Caco-2 (cell line): ENCODE results near the gene MYH6. TPM values are rescaled to one million over a fixed set of nuclear protein-coding genes. Genes with fewer than 3 reads are reported as not detected.

ENCODE experiments used
- BruUV-seq: library from RNA; stranded (reverse); fragments of 400-500 nt; replicated peaks from 2 replicates; lab custom pipeline; 2021; lab: Mats Ljungman, UMichigan
- CTCF ChIA-PET: fragments of 300-600 bp; sonication (Branson Sonifier 250); formaldehyde crosslinking; loops from one replicate; lab custom pipeline; 2022; ENCODE audit warnings: antibody characterized with exemption; lab: Charles Lee
- POLR2A ChIA-PET: fragments of 300-600 bp; sonication (Branson Sonifier 250); formaldehyde crosslinking; loops from one replicate; lab custom pipeline; 2022; ENCODE audit warnings: antibody characterized with exemption; lab: Charles Lee
- DNase-seq, 2 experiments: peaks; one replicate each; pipeline versions ENCODE4 v3.0.0 to v3.0.0-alpha.2; 2020 to 2022
- H3K27me3 ChIP-seq: replicated peaks from 2 replicates; pipeline ENCODE4 v1.6.0; 2011; ENCODE audit warnings: low read length; ENCODE audit not compliant: control insufficient read depth, insufficient read depth
- H3K36me3 ChIP-seq: 2 replicates; pipeline ENCODE4 v1.5.1; 2011; ENCODE audit warnings: low read length; ENCODE audit not compliant: control insufficient read depth, insufficient read depth
- H3K4me1 ChIP-seq: fragments of 250-450 bp; sonication (Bioruptor Pico); 2 replicates; pipeline ENCODE4 v1.5.1; 2020; ENCODE audit warnings: mild to moderate bottlenecking
- H3K4me3 ChIP-seq: 2 replicates; pipeline ENCODE4 v1.5.1; 2011; ENCODE audit warnings: low read depth, mild to moderate bottlenecking, control low read depth, low read length
- H3K9me3 ChIP-seq: fragments of 250-450 bp; sonication (Bioruptor Pico); 2 replicates; pipeline ENCODE4 v1.5.1; 2020; ENCODE audit warnings: mild to moderate bottlenecking, moderate library complexity
- H3K27ac Mint-ChIP-seq: one replicate; pipeline ENCODE4 v1.8.0; 2022; ENCODE audit warnings: mixed read lengths; ENCODE audit not compliant: unreplicated experiment
- H3K27me3 Mint-ChIP-seq: one replicate; pipeline ENCODE4 v1.8.0; 2022; ENCODE audit warnings: mixed read lengths; ENCODE audit not compliant: insufficient read depth, unreplicated experiment
- H3K36me3 Mint-ChIP-seq: one replicate; pipeline ENCODE4 v1.8.0; 2022; ENCODE audit warnings: mild to moderate bottlenecking, mixed read lengths; ENCODE audit not compliant: insufficient read depth, unreplicated experiment
- H3K4me1 Mint-ChIP-seq: one replicate; pipeline ENCODE4 v1.8.0; 2022; ENCODE audit warnings: low read depth, mixed read lengths; ENCODE audit not compliant: unreplicated experiment
- H3K4me3 Mint-ChIP-seq: one replicate; pipeline ENCODE4 v1.8.0; 2022; ENCODE audit warnings: mild to moderate bottlenecking, moderate library complexity, mixed read lengths; ENCODE audit not compliant: unreplicated experiment
- H3K9me3 Mint-ChIP-seq: one replicate; pipeline ENCODE4 v1.8.0; 2022; ENCODE audit warnings: mixed read lengths; ENCODE audit not compliant: unreplicated experiment
- CTCF ChIP-seq, 2 experiments: fragments of 200-600 bp in 1 of 2; IDR thresholded peaks; 1 replicate in 1 of 2; 2 replicates in 1 of 2; pipeline versions ENCODE4 v1.5.1 to v1.8.0; 2011 to 2022; ENCODE audit warnings: antibody characterized with exemption in 1 of 2, control low read depth in 1 of 2, inconsistent platforms in 1 of 2, low read depth in 1 of 2, low read length in 1 of 2, mild to moderate bottlenecking in 1 of 2, moderate library complexity in 1 of 2; ENCODE audit not compliant: insufficient read depth in 1 of 2, severe bottlenecking in 1 of 2, unreplicated experiment in 1 of 2
- intact Hi-C: fragments of 100-400 bp; cut with micrococcal nuclease; formaldehyde crosslinking; loops from one replicate; pipeline ENCODE4 v1.10.0; 2022; ENCODE audit not compliant: unreplicated experiment
- total RNA-seq: library from RNA; stranded (reverse); gene quantifications from 2 replicates; pipeline ENCODE4 v1.2.3, GENCODE V29; 2022

Gene MYH6
- total RNA-seq, 1 experiment from 2014 or later = not detected

- POLR2A ChIA-PET = no interaction called here
- Mint-ChIP-seq H3K36me3 (no peaks in the 10 kb centered on the region), H3K4me3 (no peak overlapping the region), H3K27me3 (peaks cover 7% of the 10 kb centered on the region), H3K9me3 (no peaks in the 10 kb centered on the region), H3K4me1 (no peaks in the 10 kb centered on the region), H3K27ac (no peak overlapping the region)
- BruUV-seq = no TSS peak
- Histone ChIP-seq H3K4me3 (no peak overlapping the region), H3K36me3 (no peaks in the 10 kb centered on the region), H3K4me1 (no peaks in the 10 kb centered on the region), H3K9me3 (no peaks in the 10 kb centered on the region), H3K27me3 (no peaks in the 10 kb centered on the region; the same call in 1 of the 2 replicates)
- TF ChIP-seq CTCF (IDR thresholded peaks at IDR 0.05; ENCODE audit: insufficient read depth in 1 of 2, low read depth in 1 of 2, low read length in 1 of 2, severe bottlenecking in 1 of 2, unreplicated experiment in 1 of 2) = no peak
- DNase-seq = no peak
- CTCF ChIA-PET = no interaction called here
- intact Hi-C loops = no loop called here
These were observed 8.5 kb downstream of the MYH6 start for GRCh38 chr14:23399591-23399990.

- TF ChIP-seq CTCF (IDR thresholded peaks at IDR 0.05; ENCODE audit: insufficient read depth in 1 of 2, low read depth in 1 of 2, low read length in 1 of 2, severe bottlenecking in 1 of 2, unreplicated experiment in 1 of 2) = no peak
- H3K9me3 ChIP-seq = no peaks in the 10 kb centered on the region
- no peaks in the 10 kb centered on the region for H3K9me3 Mint-ChIP-seq
- H3K36me3 Mint-ChIP-seq = no peaks in the 10 kb centered on the region
- BruUV-seq = no TSS peak
- ChIA-PET CTCF (no interaction called here), POLR2A (no interaction called here)
- H3K4me1 Mint-ChIP-seq = no peaks in the 10 kb centered on the region
- H3K27me3 Mint-ChIP-seq = peaks cover 7% of the 10 kb centered on the region
- H3K36me3 ChIP-seq = no peaks in the 10 kb centered on the region
- H3K27ac Mint-ChIP-seq = no peak overlapping the region
- H3K4me3 Mint-ChIP-seq = no peak overlapping the region
- H3K4me1 ChIP-seq = no peaks in the 10 kb centered on the region
- no peak for DNase-seq
- no peaks in the 10 kb centered on the region; the same call in 1 of the 2 replicates for H3K27me3 ChIP-seq
- intact Hi-C loops = no loop called here
- no peak overlapping the region for H3K4me3 ChIP-seq
These were observed 8.9 kb downstream of the MYH6 start for GRCh38 chr14:23399136-23399535.

GRCh38 chr14:23398348-23398747 is 9.7 kb downstream of the MYH6 start:
- Histone ChIP-seq H3K27me3 (no peaks in the 10 kb centered on the region; the same call in 1 of the 2 replicates), H3K36me3 (no peaks in the 10 kb centered on the region), H3K9me3 (no peaks in the 10 kb centered on the region), H3K4me1 (no peaks in the 10 kb centered on the region), H3K4me3 (no peak overlapping the region)
- intact Hi-C loops = no loop called here
- ChIA-PET CTCF (no interaction called here), POLR2A (no interaction called here)
- no peak for TF ChIP-seq CTCF (IDR thresholded peaks at IDR 0.05; ENCODE audit: insufficient read depth in 1 of 2, low read depth in 1 of 2, low read length in 1 of 2, severe bottlenecking in 1 of 2, unreplicated experiment in 1 of 2)
- no peaks in the 10 kb centered on the region for H3K36me3 Mint-ChIP-seq
- H3K4me3 Mint-ChIP-seq = no peak overlapping the region
- no peak overlapping the region for H3K27ac Mint-ChIP-seq
- peaks cover 6% of the 10 kb centered on the region for H3K27me3 Mint-ChIP-seq
- H3K9me3 Mint-ChIP-seq = no peaks in the 10 kb centered on the region
- no peak for DNase-seq
- no peaks in the 10 kb centered on the region for H3K4me1 Mint-ChIP-seq
- BruUV-seq = no TSS peak
